Glutamatergic neuron (in vitro differentiated cells): ENCODE measurements around the gene KIF14. TPM values are rescaled to one million over a fixed set of nuclear protein-coding genes. Genes with fewer than 3 reads are reported as not detected.
A peak's percentile ranks its signal among the peaks of the same experiment; 100 is the strongest.

ENCODE experiments used
- DNase-seq: peaks from one replicate; pipeline ENCODE4 v3.0.0; 2022
- H3K27ac Mint-ChIP-seq: one replicate; pipeline ENCODE4 v1.8.0; 2020; ENCODE audit warnings: mild to moderate bottlenecking, mixed read lengths, inconsistent platforms; ENCODE audit not compliant: unreplicated experiment
- H3K27me3 Mint-ChIP-seq: one replicate; pipeline ENCODE4 v1.8.0; 2020; ENCODE audit warnings: mild to moderate bottlenecking, moderate library complexity, mixed read lengths, inconsistent platforms; ENCODE audit not compliant: unreplicated experiment
- H3K36me3 Mint-ChIP-seq: one replicate; pipeline ENCODE4 v1.8.0; 2020; ENCODE audit warnings: mild to moderate bottlenecking, mixed read lengths, inconsistent platforms; ENCODE audit not compliant: unreplicated experiment
- H3K4me1 Mint-ChIP-seq: one replicate; pipeline ENCODE4 v1.8.0; 2020; ENCODE audit warnings: mild to moderate bottlenecking, low read depth, mixed read lengths, inconsistent platforms; ENCODE audit not compliant: unreplicated experiment
- H3K4me3 Mint-ChIP-seq: one replicate; pipeline ENCODE4 v1.8.0; 2020; ENCODE audit warnings: mild to moderate bottlenecking, mixed read lengths, inconsistent platforms; ENCODE audit not compliant: unreplicated experiment
- H3K9me3 Mint-ChIP-seq: one replicate; pipeline ENCODE4 v1.8.0; 2020; ENCODE audit warnings: mild to moderate bottlenecking, moderate library complexity, mixed read lengths, inconsistent platforms; ENCODE audit not compliant: unreplicated experiment
- total RNA-seq: library from RNA; stranded (reverse); fragmentation: NEBNext Ultra II Directional; extraction: Animal tissue kit (Norgen Biotek cat#: 25700); gene quantifications from one replicate; pipeline ENCODE4 v1.2.1, GENCODE V29; 2021; ENCODE audit not compliant: unreplicated experiment
- TF ChIP-seq, protein P1 (sequence below): fragments of 200-600 bp; sonication (generic); IDR thresholded peaks from one replicate; pipeline ENCODE4 v1.5.0; 2021; ENCODE audit not compliant: partially characterized antibody, unreplicated experiment

KIF14 gene
- total RNA-seq, 1 donor from 2014 or later, result 2.9 TPM

DNA sequence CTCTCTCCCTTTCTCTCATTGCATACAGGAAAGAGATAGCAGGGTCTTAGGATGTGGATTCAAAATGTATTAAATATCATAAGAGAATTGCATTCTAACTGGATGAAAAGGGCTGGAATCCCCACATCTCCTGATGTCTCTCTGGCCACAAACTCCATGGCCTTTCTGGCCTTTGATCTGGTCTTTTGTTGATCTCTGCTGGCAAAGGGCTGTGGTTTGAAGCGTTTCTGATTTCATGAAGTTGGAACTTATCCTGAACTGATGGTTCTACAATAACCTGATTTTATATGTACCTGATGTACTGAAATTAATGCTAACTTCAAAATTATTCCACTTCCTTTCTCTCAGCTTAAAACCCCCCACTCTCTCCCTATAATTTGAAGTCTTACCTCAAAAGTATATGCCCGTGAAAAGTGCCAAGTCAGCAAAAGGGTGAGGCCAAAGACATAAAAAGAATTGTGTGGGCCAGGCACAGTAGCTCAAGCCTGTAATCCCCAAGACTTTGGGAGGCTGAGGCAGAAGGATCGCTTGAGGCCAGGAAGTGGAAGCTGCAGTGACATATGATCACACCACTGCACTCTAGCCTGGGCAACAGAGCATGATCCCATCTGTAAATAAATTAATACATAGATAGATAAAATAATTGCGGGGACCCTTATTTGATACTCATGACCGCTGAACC, 6.4 kb upstream of the KIF14 start:
- peaks cover 8% of the 10 kb centered on the region for H3K4me1 Mint-ChIP-seq

DNA sequence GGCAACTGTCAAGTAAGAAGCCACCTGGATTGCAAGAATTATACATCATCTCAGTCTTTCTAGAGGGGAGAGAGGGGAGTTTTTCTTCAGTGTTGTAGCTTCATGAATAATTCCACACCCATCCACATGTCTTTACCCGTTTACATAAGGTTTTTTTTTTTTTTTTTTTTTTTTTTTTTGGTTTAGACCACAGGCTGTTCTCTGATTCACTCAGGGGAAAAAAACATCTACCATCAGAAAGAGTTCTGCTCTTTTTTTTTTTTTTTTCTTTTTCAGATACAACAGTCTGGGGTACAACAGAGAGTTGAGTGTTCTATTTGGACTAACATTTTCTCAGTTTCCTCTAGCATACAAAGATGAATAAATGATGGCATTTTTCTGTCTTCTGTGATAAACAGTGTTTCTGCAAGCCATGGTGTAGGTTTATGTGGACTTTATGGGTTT, 4.9 kb upstream of the KIF14 start:
- TF ChIP-seq, protein P1, sequence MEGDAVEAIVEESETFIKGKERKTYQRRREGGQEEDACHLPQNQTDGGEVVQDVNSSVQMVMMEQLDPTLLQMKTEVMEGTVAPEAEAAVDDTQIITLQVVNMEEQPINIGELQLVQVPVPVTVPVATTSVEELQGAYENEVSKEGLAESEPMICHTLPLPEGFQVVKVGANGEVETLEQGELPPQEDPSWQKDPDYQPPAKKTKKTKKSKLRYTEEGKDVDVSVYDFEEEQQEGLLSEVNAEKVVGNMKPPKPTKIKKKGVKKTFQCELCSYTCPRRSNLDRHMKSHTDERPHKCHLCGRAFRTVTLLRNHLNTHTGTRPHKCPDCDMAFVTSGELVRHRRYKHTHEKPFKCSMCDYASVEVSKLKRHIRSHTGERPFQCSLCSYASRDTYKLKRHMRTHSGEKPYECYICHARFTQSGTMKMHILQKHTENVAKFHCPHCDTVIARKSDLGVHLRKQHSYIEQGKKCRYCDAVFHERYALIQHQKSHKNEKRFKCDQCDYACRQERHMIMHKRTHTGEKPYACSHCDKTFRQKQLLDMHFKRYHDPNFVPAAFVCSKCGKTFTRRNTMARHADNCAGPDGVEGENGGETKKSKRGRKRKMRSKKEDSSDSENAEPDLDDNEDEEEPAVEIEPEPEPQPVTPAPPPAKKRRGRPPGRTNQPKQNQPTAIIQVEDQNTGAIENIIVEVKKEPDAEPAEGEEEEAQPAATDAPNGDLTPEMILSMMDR, result no peak
- DNase-seq, result no peak
- Mint-ChIP-seq H3K9me3 (no peaks in the 10 kb centered on the region), H3K27ac (no peak overlapping the region), H3K4me3 (no peak overlapping the region), H3K36me3 (no peaks in the 10 kb centered on the region), H3K4me1 (peaks cover 8% of the 10 kb centered on the region), H3K27me3 (no peaks in the 10 kb centered on the region)

More for the DNA sequence above, 6.4 kb upstream of the KIF14 start:
- DNase-seq, result no peak
- H3K27ac Mint-ChIP-seq, result no peak overlapping the region
- no peaks in the 10 kb centered on the region for H3K36me3 Mint-ChIP-seq
- no peaks in the 10 kb centered on the region for H3K9me3 Mint-ChIP-seq
- H3K4me3 Mint-ChIP-seq, result no peak overlapping the region
- TF ChIP-seq, protein P1, result no peak
- H3K27me3 Mint-ChIP-seq, result no peaks in the 10 kb centered on the region

DNA sequence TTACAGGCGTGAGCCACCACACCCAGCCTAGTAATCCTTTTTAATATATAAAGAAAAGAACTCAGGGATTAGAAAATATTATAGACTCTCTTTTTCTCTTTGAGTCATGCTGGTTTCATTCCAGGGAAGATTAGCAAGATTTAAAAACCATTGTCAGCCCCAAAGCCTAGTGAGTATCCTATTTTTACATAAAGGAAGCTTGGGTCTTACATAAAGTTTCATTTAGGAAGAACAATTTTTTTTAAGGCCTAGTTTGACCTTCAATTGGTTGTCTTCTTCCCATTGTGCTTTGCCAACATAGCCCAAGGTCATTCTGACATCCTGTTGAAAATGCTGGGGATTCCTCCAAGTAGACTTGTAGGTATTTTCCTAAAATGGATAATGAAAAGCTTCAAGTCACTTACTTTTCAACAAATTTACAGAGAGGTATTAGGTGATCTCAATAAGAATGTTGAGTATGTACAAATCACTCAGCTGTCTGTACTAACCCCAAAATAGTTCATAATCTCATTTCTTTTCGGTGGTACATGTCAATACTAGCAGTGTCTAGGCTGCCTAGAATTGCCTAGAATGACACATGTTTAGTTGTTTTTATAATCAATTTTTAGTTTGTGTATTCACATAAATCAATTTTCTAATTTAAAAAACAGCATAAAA, 4.3 kb upstream of the KIF14 start:
- peaks cover 2% of the 10 kb centered on the region for H3K4me1 Mint-ChIP-seq
- TF ChIP-seq, protein P1, result no peak
- peaks cover 2% of the 10 kb centered on the region for H3K9me3 Mint-ChIP-seq
- no peak overlapping the region for H3K4me3 Mint-ChIP-seq
- no peak overlapping the region for H3K27ac Mint-ChIP-seq
- H3K36me3 Mint-ChIP-seq, result no peaks in the 10 kb centered on the region
- no peak for DNase-seq
- H3K27me3 Mint-ChIP-seq, result no peaks in the 10 kb centered on the region

DNA sequence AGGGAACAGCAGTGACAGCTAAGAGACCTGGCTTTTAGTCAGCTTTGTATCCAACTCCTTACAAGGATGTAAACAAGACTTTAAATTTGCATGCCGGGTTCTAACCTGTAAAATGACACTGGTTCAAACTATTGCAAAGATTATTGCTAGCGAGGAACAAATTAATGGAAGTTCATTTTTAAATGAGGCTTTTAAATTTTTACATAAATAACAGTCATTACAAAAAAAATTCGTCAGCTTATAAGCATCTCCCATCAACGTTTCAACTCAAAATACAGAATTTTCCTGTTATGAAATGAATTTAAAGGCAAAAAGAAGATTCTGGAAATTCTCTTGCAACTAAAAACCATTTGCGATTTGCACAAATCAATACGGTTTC, 668 bp downstream of the KIF14 start:
- H3K27me3 Mint-ChIP-seq, result no peaks in the 10 kb centered on the region
- H3K4me3 Mint-ChIP-seq, result peak overlapping the region; percentile 93
- no peaks in the 10 kb centered on the region for H3K4me1 Mint-ChIP-seq
- no peaks in the 10 kb centered on the region for H3K36me3 Mint-ChIP-seq
- TF ChIP-seq, protein P1, result no peak
- no peak overlapping the region for H3K27ac Mint-ChIP-seq
- peaks cover 2% of the 10 kb centered on the region for H3K9me3 Mint-ChIP-seq
- DNase-seq, result no peak

DNA sequence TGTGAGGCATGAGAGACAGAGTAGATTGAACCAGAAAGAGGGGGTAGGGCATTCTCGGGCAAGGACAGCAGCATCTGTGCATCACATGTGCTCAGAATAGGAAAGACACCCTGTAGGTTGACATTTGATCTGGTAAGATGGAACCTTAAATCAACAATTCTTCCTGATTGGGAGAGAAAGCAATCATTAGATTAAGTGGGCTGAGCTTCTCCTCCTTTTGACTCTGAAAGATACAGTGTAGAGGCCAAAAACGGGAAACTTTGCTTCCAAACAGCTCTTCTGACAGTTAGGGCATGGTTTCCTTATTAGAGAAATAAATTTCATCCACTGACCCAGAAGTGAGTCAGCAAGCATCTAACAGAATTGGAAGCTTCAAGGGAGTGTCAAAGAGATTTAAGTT, 9.7 kb downstream of the KIF14 start:
- Mint-ChIP-seq H3K27ac (peak overlapping the region; percentile 2), H3K27me3 (no peaks in the 10 kb centered on the region), H3K36me3 (no peaks in the 10 kb centered on the region), H3K4me1 (peaks cover 5% of the 10 kb centered on the region), H3K4me3 (no peak overlapping the region), H3K9me3 (peaks cover 3% of the 10 kb centered on the region)
- TF ChIP-seq, protein P1, result no peak
- no peak for DNase-seq
